Upper lobe of right lung (tissue), 1 donor: ENCODE data around the gene TBC1D1. TPM values are rescaled to one million over a fixed set of nuclear protein-coding genes. Genes with fewer than 3 reads are reported as not detected.

Experiments used
- ATAC-seq: fragments of 200-7000 bp; cut with Tn5 transposase; one replicate; pipeline ENCODE4 v1.9.1; 2020; ENCODE audit warnings: mild to moderate bottlenecking, moderate library complexity
- DNase-seq: peaks from one replicate; pipeline ENCODE4 v3.0.0-alpha.2; 2020
- H3K27ac ChIP-seq: fragments of 200-600 bp; one replicate; pipeline ENCODE4 v1.8.0; 2022
- H3K27me3 ChIP-seq: fragments of 200-600 bp; one replicate; pipeline ENCODE4 v1.8.0; 2022; ENCODE audit warnings: mild to moderate bottlenecking
- H3K36me3 ChIP-seq: fragments of 200-600 bp; one replicate; pipeline ENCODE4 v1.8.0; 2022
- H3K4me1 ChIP-seq: fragments of 200-600 bp; one replicate; pipeline ENCODE4 v1.8.0; 2022
- H3K4me3 ChIP-seq: fragments of 200-600 bp; one replicate; pipeline ENCODE4 v1.8.0; 2022; ENCODE audit warnings: mild to moderate bottlenecking
- H3K9me3 ChIP-seq: fragments of 200-600 bp; one replicate; pipeline ENCODE4 v1.8.0; 2022
- intact Hi-C: fragments of 100-400 bp; cut with DNase I; formaldehyde crosslinking; loops from one replicate; pipeline ENCODE4 v1.11.0; 2022
- total RNA-seq: library from RNA; stranded (reverse); fragmentation: NEBNext Ultra II Directional; extraction: Animal tissue kit (Norgen Biotek cat#: 25700); gene quantifications from one replicate; pipeline ENCODE4 v1.2.1, GENCODE V29; 2021
- TF ChIP-seq, protein P1 (sequence below): fragments of 200-600 bp; IDR thresholded peaks from one replicate; pipeline ENCODE4 v1.8.0; 2022; ENCODE audit warnings: antibody characterized with exemption
- donor health status: DM: no; HTN: yes; CAD: no; lungs with severe emphysema.

TBC1D1 gene
- total RNA-seq, 1 donor from 2014 or later: 61.9 TPM

DNA sequence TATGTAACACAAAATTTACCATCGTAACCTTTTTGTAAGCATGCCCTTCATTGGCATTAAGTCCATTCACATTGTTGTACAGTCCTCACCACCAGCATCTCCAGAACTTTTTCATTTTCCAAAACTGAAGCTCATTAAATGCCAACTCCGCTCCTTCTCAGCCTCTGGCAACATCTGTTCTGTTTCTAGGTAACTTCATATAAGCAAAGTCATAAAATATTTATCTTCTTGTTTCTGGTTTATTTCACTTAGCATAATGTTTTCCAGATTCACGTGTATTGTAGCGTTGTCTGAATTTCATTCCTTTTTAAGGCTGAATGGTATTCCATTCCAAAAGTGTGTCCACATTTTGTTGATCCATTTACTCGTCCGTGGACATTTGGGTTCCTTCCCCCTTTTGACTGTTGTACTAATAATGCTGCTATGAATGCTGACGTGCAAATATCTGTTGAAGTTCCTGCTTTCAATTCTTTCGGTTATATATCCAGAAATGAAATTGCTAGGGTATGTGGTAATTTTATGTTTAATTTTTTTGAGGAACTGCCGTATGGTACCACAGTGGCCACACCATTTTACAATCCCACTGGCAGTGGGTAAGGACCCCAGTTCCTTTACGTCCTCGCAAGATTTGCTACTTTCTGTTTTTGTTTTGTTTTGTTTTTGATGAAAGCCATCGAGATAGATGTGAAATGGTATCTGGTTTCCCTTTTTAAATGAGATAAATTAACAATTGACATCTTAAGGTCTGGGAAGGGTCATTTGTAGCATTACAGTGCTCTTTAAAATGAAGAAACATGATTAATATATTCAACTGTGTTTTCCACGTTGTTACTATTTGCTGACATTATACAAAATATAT lies 132.7 kb downstream of the TBC1D1 start:
- no peaks in the 10 kb centered on the region for H3K27me3 ChIP-seq
- no peaks in the 10 kb centered on the region for H3K9me3 ChIP-seq
- peaks cover 6% of the 10 kb centered on the region for H3K4me1 ChIP-seq
- peak overlapping the region; percentile 37 for H3K27ac ChIP-seq
- intact Hi-C loops: no loop called here
- H3K36me3 ChIP-seq: peaks cover 26% of the 10 kb centered on the region
- no peak for DNase-seq
- ATAC-seq: peak; percentile 82
- TF ChIP-seq, protein P1, sequence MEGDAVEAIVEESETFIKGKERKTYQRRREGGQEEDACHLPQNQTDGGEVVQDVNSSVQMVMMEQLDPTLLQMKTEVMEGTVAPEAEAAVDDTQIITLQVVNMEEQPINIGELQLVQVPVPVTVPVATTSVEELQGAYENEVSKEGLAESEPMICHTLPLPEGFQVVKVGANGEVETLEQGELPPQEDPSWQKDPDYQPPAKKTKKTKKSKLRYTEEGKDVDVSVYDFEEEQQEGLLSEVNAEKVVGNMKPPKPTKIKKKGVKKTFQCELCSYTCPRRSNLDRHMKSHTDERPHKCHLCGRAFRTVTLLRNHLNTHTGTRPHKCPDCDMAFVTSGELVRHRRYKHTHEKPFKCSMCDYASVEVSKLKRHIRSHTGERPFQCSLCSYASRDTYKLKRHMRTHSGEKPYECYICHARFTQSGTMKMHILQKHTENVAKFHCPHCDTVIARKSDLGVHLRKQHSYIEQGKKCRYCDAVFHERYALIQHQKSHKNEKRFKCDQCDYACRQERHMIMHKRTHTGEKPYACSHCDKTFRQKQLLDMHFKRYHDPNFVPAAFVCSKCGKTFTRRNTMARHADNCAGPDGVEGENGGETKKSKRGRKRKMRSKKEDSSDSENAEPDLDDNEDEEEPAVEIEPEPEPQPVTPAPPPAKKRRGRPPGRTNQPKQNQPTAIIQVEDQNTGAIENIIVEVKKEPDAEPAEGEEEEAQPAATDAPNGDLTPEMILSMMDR: no peak
- H3K4me3 ChIP-seq: peak overlapping the region; percentile 12

DNA sequence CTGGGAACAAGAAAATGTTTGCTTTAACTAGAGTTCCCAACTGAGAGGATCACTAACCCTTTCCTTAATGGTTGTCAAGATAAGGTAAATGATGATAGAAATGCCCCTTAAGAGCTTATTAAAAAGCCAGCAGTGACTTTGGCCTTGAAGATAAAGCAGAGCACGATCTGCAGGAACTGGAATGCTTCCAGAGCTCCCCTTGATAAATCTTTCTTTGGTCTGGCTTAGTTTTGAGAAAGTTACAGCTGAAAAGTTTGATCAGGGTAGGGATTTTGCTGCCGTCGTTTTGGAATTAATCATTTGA lies 133.3 kb downstream of the TBC1D1 start:
- DNase-seq (no peak), ATAC-seq (no peak)
- intact Hi-C loops: no loop called here
- TF ChIP-seq, protein P1: no peak
- Histone ChIP-seq H3K36me3 (peaks cover 32% of the 10 kb centered on the region), H3K4me3 (peak overlapping the region; percentile 12), H3K9me3 (no peaks in the 10 kb centered on the region), H3K27ac (peak overlapping the region; percentile 37), H3K27me3 (no peaks in the 10 kb centered on the region), H3K4me1 (peaks cover 6% of the 10 kb centered on the region)

- intact Hi-C loops: no loop called here
- Histone ChIP-seq H3K9me3 (no peaks in the 10 kb centered on the region), H3K4me3 (no peak overlapping the region), H3K36me3 (peaks cover 42% of the 10 kb centered on the region), H3K27me3 (no peaks in the 10 kb centered on the region), H3K4me1 (peaks cover 6% of the 10 kb centered on the region), H3K27ac (no peak overlapping the region)
- no peak for ATAC-seq
- TF ChIP-seq, protein P1: no peak
- DNase-seq: no peak
Measured at GRCh38 chr4:38025665-38026064, 134.8 kb downstream of the TBC1D1 start.

- ATAC-seq (no peak), DNase-seq (no peak)
- intact Hi-C loops: no loop called here
- Histone ChIP-seq H3K27me3 (no peaks in the 10 kb centered on the region), H3K4me1 (peaks cover 6% of the 10 kb centered on the region), H3K4me3 (no peak overlapping the region), H3K9me3 (no peaks in the 10 kb centered on the region), H3K36me3 (peaks cover 37% of the 10 kb centered on the region), H3K27ac (no peak overlapping the region)
- TF ChIP-seq, protein P1: no peak
Measured at GRCh38 chr4:38026158-38026740, 135.4 kb downstream of the TBC1D1 start.

GRCh38 chr4:38030023-38030422 lies 139.1 kb downstream of the TBC1D1 start:
- no peak overlapping the region for H3K27ac ChIP-seq
- no peaks in the 10 kb centered on the region for H3K9me3 ChIP-seq
- intact Hi-C loops: loop anchor here (5.0 to 10.0 kb wide), 2 partner anchors 228 to 425 kb away; no protein-coding TSS in a partner anchor
- no peaks in the 10 kb centered on the region for H3K4me1 ChIP-seq
- ATAC-seq (no peak), DNase-seq (no peak)
- H3K27me3 ChIP-seq: no peaks in the 10 kb centered on the region
- H3K4me3 ChIP-seq: no peak overlapping the region
- TF ChIP-seq, protein P1: no peak
- H3K36me3 ChIP-seq: peaks cover 24% of the 10 kb centered on the region
